Activated T-cell treated with anti-CD3 and anti-CD28 coated beads for 1 hour (primary cell): ENCODE results near the gene DLG3.
"Not testable (repeated sequence)": the region's sequence is repeated elsewhere in the genome, so short reads cannot be mapped to it uniquely, and the experiment has no call there.

Experiments
- DNase-seq: peaks from one replicate; pipeline ENCODE4 v3.0.0-alpha.2; 2020; ENCODE audit warnings: low read depth

Gene DLG3

DNA sequence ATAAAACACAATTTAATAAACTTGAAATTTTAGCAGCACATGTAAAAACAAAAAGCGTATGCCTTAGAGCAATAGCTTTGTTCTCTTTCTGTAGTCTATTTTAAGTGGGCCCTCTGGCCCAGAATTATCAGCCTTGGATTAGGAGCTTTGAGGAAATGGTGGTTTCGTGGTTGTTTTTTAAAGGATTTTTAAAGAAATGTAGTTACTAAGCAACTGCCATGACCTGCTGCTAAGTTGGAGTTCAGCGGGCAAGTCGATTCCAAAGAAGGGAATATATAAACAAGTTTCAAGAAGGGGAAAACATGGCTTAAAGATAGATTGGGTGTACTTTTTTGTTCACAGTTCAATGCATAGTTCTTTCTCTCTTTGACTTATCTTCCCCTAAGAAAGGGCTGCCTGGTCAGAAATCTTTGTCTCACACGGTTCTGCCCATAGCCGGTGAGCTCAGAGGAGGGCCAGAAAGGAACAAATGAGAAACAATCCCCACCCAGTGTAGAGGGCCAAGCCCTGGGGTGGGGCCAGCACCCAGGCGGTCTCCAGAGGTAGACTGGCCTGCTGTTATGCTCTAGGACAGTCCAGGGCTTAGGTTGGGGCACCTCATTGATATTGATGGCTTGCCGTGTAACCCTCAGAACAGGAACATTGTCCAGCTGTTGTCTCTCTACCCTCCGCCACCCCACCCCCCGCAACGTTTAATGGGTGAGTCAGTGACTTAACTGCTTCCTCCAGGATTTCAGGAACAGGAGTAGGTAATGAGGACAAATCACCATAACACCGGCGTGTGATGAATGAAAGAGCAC lies 32.5 kb downstream of the DLG3 start:
- no peak for DNase-seq

DNA sequence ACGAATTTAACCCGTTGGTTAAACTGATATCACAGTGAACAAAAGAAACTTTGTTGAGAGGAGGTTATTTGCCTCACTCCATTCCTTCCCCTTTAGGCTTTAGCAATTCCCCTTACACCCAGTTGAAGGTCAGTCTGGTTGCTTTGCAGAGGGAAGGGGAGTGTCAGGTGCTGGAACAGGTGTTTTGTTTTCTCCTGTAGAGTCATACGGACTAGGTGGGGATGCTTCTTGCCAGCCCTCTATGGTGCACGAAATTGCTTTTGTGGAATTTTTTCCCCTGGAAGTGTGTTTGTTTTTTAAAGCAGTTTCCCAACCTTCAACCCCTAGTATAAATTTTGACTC lies 33.1 kb downstream of the DLG3 start:
- no peak for DNase-seq

DNA sequence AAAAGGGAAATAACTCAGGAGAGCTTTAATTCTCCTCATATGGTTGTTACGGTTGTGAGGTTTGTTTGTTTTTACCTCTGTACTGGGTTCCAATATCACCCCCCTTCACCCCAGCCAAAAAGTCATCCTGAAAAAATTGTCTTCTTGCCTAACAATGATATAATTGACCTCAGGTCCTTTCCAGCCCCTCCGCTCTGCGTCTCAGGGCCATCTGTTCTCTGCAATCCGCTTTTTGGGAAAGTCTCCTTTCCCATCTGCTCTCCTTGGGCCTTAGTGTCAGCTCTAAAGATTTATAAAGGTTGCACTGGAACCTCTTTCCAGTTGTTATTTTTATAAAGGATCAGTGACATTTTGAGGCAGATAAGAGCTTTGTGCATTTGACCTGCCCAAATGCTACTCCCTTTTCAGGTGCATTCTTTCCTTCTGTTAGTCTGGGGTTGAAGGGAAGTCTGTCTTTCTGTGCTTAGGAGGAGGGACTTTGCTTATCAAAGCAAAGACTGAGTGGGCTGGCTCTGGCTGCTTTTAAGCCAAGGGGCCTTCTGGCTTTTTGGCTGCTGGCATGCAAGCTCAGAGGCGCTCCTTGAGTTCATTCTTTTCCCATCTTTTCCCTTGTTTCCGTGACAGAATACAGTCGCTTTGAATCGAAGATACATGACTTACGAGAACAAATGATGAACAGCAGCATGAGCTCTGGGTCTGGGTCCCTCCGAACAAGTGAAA lies 34.1 kb downstream of the DLG3 start:
- DNase-seq = no peak

DNA sequence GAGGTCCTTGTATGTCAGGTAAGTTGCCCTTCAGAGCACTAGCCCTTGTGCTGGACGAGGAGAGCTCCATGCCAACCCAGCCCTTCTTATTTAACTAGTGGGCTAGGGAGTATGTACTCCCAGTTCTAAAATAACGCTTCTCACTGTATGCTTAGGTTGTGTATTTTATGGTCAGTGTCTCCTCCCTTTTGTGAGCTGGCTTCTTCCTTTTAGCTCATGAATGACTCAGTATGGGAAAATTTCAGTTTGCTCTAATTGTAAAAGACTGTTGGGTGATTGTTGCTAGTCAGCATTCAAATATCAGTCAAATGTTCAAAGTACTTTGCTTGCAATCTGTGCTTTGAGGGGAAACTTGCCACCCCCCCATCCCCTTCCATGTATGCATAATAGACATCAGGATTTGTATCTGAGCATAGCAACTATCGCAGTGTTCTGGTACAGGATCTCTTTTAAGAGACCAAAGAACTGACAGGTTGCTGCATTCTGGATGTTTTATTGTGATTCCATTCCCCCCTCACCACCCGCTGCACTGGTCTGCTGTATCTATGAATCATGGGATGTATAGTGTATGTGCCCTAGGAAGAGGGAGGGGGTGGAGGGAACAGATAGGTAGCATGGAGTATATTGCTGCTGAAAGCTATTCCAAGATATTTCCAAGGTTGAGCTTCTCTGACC lies 34.7 kb downstream of the DLG3 start:
- no peak for DNase-seq

DNA sequence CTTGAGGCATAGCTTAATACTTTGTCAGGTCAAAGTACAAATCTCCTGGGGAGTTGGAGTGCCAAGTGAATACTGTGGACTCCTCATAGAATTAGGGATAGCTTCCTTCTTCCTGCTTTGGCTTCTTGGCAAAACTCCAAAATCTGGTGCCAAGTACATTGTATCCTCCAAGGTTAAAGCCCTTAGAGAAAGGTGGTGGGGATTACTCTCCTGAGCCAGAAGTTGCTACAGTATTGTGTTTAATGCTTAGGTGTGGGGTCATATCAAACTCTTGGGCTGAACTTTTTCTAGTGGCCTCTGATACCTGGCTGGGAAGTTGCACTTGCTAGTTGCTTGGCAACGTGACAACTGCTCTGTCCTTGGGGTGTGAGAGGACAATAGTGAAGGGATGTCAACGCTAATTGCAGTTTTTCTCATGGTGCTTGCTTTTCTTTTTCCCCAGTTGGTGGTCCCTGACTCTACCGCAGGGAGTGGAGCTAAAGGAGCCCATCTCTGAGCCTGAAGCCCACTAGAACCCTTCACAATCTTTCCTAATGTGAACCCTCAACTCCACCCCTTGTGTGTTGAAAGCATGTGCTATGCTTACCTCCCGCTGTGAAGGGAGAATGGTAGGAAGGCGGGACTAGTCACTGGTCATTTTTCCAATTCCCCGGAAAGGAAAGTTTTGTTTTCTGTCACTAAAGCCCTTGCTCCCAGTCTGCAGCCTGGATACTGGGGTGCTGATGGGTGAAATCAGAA lies 35.5 kb downstream of the DLG3 start:
- no peak for DNase-seq

DNA sequence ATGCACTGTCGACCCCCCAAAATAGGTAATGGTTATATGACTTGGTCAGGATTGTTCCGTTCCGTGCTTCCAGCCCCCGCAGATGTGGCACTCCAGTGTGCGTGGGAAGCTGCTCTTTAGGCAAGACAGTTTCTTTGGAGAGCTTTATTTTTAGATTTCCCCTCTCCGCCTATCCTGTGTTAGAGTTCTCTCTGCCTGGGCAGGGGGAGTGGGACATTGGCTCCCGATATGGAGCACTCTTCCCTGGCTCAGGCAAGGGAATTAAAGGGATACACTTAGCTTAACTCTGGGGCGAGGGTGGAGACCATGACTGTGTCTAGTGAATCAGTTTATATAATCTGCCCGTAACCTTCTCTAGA lies 36.0 kb downstream of the DLG3 start:
- DNase-seq = no peak

DNA sequence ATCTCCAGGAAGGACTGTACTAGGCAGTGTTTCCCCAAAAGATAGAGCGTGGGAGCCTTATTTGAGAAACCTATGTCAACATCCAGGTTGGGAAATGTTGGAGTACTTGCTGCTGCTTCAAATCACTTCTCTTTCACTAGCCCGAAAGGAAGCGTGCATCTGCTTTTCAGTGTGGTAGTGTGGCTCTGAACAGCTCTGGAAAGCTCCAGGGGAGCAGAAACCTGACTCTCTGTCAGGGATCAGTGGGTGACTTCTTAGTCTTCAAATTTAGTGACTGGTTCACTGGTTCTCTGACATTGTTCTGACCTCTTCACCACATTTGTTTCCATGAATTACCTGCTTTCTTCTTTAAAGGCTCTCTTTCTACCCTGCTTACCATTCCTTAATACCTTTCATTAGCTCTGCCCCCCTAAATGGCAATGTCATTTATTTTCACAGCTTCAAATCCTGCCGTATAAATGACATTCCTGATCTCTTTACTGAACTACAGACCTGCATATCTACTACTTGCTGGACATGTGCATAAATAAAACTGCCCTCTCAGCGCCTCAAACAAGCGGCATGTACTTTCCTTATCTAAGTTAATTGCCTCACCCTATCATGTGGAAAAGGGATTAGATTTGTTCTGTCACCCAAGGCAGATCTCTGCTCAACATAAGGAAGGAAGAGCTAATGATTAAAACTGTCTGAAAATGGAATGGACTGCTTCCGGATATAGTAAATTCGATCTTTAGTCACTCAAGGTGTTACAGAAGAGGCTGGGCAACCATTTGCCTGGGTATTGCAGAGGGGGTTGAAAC lies 37.0 kb downstream of the DLG3 start:
- DNase-seq = no peak

DNA sequence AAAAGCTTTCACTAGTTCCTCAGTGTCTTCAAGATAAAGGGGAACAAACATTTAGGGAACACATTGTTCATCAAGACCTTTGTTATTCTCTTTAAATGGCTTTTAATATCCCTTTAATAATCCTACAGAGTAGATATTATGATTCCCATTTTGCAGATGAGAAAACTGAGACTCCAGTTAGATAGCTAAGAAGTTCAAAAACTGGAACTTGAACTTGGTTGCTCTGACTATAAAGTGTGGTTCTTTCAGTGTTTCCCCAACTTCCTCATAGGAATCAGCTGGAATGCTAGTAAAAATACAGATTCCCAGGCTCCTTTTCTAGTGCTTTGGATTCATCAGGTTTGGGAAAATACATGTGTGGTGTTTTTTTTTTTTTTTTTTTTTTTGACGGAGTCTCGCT lies 37.7 kb downstream of the DLG3 start:
- DNase-seq = no peak

DNA sequence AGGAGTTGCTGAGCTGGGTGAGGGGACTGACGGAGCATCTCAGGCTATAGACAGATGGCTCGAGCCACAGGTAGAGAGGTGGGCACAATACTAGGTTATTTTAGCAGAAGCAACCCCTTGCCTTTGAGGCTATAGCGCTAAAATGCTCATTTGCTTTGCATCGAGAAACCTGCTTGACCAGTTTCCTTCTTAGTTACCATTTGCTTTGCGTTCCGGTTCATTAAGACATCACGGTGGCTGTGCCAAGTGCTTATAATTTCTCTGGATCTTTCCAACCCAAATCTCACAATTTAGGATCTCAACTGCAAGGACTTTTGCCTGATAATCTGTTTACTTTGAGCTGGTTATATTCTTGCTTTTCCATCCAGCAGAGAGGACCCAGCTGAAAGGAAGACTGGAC lies 40.8 kb downstream of the DLG3 start:
- DNase-seq = no peak

DNA sequence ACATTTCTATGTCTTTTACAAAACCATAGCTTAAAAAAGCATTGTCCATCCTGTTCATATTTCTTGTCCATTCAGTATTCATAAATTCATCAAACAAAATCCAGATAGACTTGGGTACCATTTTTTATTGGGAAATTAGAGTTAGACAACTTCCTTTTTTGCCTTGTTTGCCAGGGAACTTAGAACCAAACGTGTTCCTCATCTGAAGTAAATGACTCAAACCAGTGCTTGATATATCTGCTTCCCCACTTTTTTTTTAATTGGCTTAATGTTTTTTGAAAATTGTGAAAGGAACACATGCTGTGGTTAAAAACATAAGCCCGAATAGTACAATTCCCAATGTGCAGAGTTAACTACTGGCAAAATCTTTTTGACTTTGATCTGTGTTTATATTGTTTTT lies 44.2 kb downstream of the DLG3 start:
- DNase-seq = no peak

DNA sequence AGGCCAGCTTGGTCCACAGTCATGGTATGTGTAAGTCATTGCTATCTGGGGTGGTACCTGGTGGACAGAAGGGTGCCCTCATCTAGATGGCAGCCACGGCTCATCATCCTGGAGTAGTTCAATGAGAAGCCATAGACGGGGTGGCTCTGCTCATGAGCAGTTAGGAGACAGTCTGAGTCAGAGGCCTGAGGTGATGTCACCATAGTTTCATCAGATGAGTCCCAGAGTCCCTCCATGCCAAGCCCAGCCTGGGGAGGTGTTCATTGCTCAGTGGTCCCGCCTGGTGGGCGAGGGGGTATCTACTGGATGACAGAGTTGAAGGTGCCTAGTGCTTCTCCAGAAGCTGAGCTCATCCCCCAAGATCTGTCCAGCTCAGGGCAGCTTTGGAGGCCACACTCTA lies 49.8 kb downstream of the DLG3 start:
- no peak for DNase-seq

DNA sequence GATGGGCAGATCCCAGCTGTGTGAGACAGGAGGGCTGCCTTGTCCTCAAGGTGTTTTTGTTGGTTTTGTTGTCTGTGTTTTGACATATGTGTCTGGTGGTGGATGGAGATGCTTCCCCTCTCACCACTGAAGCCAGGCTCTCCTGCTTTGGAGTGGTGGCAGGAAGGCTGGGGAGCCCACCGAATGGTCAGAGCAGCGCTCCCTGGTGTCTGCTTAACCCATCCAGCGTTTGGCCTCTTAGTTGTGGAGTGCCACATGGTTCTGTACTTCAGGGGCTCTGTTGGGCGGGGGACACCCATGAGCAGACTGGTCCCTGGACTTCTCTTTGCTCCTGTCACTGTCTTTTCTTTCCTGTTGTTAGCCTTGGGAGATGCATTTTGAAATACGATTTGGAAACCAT lies 51.9 kb downstream of the DLG3 start:
- DNase-seq = no peak

DNA sequence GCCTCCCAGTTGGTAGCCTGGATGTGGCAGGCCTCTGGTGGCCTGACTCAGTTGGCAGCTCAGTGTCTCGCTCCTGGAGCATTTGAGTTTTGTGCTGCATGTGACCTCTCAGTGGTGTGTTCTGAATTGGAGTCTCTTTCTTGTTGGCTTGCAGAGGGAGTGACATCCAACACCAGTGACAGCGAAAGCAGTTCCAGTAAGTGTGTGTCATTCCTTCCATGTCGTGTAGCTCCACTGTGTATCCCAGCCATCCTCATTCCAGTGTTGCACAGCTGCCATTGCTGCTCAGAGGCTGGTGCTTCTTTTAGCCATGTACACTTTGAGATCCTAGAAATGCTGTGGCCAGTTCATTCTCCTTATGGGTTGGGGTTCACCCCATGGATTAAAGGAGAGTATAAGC lies 52.4 kb downstream of the DLG3 start:
- DNase-seq = no peak

DNA sequence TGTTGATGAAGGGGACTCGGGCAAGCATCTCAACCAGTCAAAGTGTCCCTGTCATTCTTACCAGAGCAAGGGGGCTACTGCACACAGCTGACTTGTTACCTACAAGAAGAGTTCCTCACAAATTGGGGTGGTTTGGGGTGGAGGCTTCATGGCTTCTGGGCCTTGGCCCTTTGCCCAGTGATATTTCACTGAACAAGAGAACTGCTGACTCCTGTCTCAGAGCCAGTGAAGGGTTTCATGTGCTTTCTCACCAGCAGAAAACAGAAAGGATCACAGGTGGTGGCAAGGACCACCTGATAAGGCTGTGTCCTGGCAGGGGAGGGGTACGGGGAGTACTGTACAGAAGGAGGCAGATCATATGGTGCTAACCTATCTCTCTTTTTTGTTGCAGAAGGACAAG lies 53.5 kb downstream of the DLG3 start:
- no peak for DNase-seq

DNA sequence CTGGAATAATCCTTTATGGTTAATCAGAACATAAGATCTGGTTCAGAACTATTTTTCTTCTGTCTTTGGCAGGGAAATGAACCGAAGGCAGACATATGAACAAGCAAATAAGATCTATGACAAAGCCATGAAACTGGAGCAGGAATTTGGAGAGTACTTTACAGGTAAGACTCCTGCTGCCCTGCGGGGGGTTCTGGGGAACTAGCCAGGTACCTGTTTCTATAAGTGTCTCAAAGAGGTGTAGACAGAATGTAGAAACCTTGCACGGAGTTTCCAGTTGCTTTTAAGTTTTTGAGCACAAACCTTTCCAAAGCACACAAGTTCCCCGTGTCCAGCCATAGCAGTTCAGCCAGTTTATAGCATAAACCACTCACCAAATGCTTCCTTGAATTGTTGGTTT lies 56.2 kb downstream of the DLG3 start:
- no peak for DNase-seq

DNA sequence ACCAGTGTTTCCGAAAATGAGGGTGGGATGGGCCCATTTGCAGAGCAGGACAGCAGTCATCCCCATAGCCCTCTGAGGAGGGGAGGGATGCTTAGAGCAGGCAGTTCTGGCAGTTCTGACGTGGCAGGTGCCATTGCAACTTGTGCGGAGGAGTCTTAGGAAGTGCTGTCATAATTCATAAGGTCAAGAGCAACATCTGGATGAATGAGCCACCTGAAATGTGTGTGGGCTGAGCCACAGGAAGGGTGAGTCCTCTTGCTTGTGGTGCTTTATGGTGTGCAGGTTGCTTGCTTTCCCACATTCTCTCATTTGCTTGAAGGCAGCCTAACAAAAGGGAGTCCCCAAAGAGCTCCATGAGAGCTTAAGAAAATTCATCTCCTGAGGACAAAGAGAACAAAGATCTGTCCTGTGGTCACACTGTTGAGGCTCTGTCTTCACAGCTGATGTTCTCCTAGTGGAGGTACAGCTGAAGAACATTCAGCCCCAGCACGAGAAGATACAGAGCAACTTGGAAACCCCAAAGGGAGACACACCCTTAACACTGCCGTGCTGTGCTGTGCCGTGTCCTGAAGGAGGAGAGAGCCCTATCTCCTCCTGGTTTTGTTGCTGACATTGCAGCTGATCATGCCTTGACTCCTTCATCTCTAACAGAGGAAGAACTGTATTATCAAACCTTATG lies 60.3 kb downstream of the DLG3 start:
- no peak for DNase-seq

DNA sequence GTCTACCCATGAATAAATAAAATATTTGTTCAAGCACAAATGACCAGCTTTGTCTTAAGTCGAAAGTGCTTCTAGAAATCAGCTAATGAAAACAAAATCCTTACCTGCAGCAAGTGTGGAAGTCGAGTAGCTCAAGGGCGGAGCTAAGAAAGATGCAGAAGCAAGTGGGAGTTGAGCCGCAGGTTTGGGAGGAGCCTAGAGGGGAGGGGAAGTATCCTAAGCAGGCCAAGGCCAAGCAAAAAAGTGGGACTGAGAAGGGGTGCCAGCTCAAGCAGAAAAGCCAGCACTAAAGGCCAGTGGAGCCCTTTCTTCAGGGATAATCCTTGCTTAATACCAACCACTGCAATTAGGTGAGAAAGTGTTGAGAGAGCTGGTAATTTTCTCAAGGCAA lies 60.8 kb downstream of the DLG3 start:
- DNase-seq = no peak

DNA sequence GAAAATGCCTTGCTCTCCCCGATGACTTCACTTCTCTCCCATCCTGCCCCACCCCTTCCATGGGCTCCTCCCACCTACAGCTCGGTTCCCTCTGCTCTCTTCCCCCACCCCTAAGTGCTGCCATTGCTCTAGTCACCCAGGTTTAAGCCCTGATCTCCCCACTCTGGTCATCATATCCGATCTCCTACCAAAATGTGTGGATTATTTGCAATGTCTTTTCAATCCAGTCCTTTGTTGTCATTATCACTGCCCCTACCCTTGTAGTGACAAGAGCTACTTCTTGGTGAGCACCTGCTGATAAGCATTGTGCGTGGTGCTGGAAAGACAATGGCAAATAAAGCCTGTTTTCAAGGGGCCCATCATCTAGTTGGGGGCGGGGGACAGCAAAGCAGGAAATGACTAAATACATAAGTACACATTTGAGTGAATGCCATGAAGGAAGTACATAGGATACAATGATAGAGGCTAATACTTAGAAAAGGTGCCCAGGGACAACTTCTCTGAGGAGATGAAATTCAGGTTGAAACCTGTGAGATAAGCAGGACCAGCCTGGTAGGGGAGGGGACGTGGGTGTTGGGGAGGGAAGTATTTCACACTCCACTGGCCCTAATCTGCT lies 63.8 kb downstream of the DLG3 start:
- DNase-seq = no peak

DNA sequence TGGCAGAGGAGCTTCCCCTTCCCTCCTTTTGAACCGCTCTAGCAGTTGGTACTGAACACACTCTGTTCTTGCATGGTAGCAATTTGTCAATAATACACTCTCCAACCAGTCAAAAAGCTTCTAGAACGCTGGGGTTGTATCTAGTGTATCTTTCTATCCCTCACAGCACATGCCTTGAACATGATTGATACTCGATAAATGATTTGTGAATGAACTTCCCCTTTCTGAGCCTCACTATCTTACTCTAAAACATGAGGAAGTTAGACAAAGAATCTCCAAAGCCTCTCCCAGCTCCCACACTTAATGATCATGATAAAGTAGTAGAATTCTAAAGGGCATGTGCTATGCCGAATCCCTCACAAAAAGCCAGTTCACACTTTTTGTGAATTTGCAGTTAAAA lies 64.4 kb downstream of the DLG3 start:
- no peak for DNase-seq

DNA sequence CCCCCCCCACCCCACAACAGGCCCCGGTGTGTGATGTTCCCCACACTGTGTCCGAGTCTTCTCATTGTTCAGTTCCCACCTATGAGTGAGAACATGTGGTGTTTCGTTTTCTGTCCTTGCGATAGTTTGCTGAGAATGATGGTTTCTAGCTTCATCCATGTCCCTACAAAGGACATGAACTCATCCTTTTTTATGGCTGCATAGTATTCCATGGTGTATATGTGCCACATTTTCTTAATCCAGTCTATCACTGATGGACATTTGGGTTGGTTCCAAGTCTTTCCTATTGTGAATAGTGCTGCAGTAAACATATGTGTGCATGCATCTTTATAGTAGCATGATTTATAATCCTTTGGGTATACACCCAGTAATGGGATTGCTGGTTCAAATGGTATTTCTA lies 70.6 kb downstream of the DLG3 start:
- not testable (repeated sequence) for DNase-seq

DNA sequence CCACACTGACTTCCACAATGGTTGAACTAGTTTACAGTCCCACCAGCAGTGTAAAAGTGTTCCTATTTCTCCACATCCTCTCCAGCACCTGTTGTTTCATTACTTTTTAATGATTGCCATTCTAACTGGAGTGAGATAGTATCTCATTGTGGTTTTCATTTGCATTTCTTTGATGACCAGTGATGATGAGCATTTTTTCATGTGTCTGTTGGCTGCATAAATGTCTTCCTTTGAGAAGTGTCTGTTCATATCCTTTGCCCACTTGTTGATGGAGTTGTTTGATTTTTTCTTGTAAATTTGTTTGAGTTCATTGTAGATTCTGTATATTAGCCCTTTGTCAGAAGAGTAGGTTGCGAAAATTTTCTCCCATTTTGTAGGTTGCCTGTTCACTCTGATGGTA lies 71.1 kb downstream of the DLG3 start:
- DNase-seq = not testable (repeated sequence)
